HCT116 (cell line): ENCODE results near the gene POU2AF1. TPM values are rescaled to one million over a fixed set of nuclear protein-coding genes. Genes with fewer than 3 reads are reported as not detected.
"Not testable (repeated sequence)": the region's sequence is repeated elsewhere in the genome, so short reads cannot be mapped to it uniquely, and the experiment has no call there.

Experiments used
- ATAC-seq: fragments of 200-7000 bp; cut with Tn5 transposase; 2 replicates; pipeline ENCODE4 v1.9.1; 2020; ENCODE audit warnings: mild to moderate bottlenecking, moderate library complexity
- BruUV-seq: library from RNA; stranded (reverse); fragments of 400-500 nt; replicated peaks from 2 replicates; lab custom pipeline; 2021; lab: Mats Ljungman, UMichigan
- CTCF ChIA-PET: fragments of 300-600 bp; sonication (Branson Sonifier 250); formaldehyde crosslinking; loops from one replicate; lab custom pipeline; 2021; ENCODE audit warnings: antibody characterized with exemption; lab: Charles Lee
- POLR2A ChIA-PET: fragments of 300-600, 350-600 bp; sonication (Branson Sonifier 250); formaldehyde crosslinking; loops from one replicate; lab custom pipeline; 2021; ENCODE audit warnings: antibody characterized with exemption; lab: Charles Lee
- RAD21 ChIA-PET, 2 experiments: fragments of 300-600 bp; sonication (Branson Sonifier 250); formaldehyde crosslinking; loops; one replicate each; lab custom pipeline; 2023; ENCODE audit warnings: low total read pairs in 2 of 2; ENCODE audit not compliant: uncharacterized antibody in 2 of 2, unreplicated experiment in 2 of 2, low non-redundant PET in 1 of 2; lab: Charles Lee
- DNase-seq: peaks from one replicate; pipeline ENCODE4 v3.0.0-alpha.2; 2010; ENCODE audit warnings: low read depth, low spot score
- H2AFZ ChIP-seq: fragments of 200-600 bp; shearing (Covaris generic), sonication (generic); 2 replicates; pipeline ENCODE4 v1.6.1; 2017; ENCODE audit warnings: low read depth, mixed run types, mixed read lengths, antibody characterized with exemption, low read length; ENCODE audit not compliant: poor library complexity, severe bottlenecking
- H3K27ac ChIP-seq: 2 replicates; pipeline ENCODE4 v1.5.1; 2012; ENCODE audit warnings: low read depth, low read length
- H3K27me3 ChIP-seq: fragments of 200-600 bp; sonication (generic); 2 replicates; pipeline ENCODE4 v1.6.1; 2016; ENCODE audit warnings: mixed run types, low read length, mixed read lengths; ENCODE audit not compliant: insufficient read depth
- H3K36me3 ChIP-seq, 2 experiments: fragments of 200-500 bp in 1 of 2; fragments of 200-600 bp in 1 of 2; sonication (Bioruptor generic) in 1 of 2; sonication (generic) in 1 of 2; 2 replicates each; pipeline versions ENCODE4 v1.5.1 to v1.6.1; 2014 to 2016; ENCODE audit warnings: low read length in 2 of 2, inconsistent platforms in 1 of 2, mixed read lengths in 1 of 2, mixed run types in 1 of 2; ENCODE audit not compliant: insufficient read depth in 2 of 2, control insufficient read depth in 1 of 2
- H3K4me1 ChIP-seq, 2 experiments: fragments of 200-600 bp in 1 of 2; sonication (generic) in 1 of 2; 2 replicates each; pipeline versions ENCODE4 v1.5.1 to v1.6.1; 2012 to 2017; ENCODE audit warnings: low read length in 2 of 2, inconsistent platforms in 1 of 2, mild to moderate bottlenecking in 1 of 2, mixed read lengths in 1 of 2, mixed run types in 1 of 2, moderate library complexity in 1 of 2; ENCODE audit not compliant: insufficient read depth in 2 of 2, control insufficient read depth in 1 of 2
- H3K4me2 ChIP-seq: fragments of 200-600 bp; sonication (generic); 2 replicates; pipeline ENCODE4 v1.6.1; 2017; ENCODE audit warnings: mixed run types, low read length, mixed read lengths
- H3K4me3 ChIP-seq, 2 experiments: fragments of 200-600 bp in 1 of 2; sonication (generic) in 1 of 2; replicated peaks in 1 of 2; 2 replicates each; pipeline ENCODE4 v1.5.1; 2011 to 2016; ENCODE audit warnings: low read length in 2 of 2, control low read depth in 1 of 2, low read depth in 1 of 2, mild to moderate bottlenecking in 1 of 2, mixed read lengths in 1 of 2, mixed run types in 1 of 2
- H3K79me2 ChIP-seq: fragments of 200-600 bp; sonication (generic); 2 replicates; pipeline ENCODE4 v1.6.1; 2017; ENCODE audit warnings: mild to moderate bottlenecking, mixed run types, low read length, moderate library complexity, mixed read lengths; ENCODE audit not compliant: insufficient read depth
- H3K9ac ChIP-seq: fragments of 200-600 bp; sonication (generic); 2 replicates; pipeline ENCODE4 v1.6.1; 2016; ENCODE audit warnings: low read length, mixed read lengths
- H3K9me2 ChIP-seq: fragments of 200-600 bp; sonication (generic), shearing (Covaris generic); 2 replicates; pipeline ENCODE4 v1.6.1; 2017; ENCODE audit warnings: mixed run types, mild to moderate bottlenecking, moderate library complexity; ENCODE audit not compliant: insufficient read depth
- H3K9me3 ChIP-seq, 2 experiments: fragments of 200-500 bp in 1 of 2; fragments of 200-600 bp in 1 of 2; sonication (Bioruptor generic) in 1 of 2; sonication (generic) in 1 of 2; 2 replicates each; pipeline ENCODE4 v1.6.1; 2014 to 2017; ENCODE audit warnings: low read length in 2 of 2, mixed read lengths in 2 of 2, inconsistent platforms in 1 of 2, low read depth in 1 of 2, mild to moderate bottlenecking in 1 of 2, mixed run types in 1 of 2, moderate library complexity in 1 of 2; ENCODE audit not compliant: control insufficient read depth in 1 of 2, insufficient read depth in 1 of 2
- H4K20me1 ChIP-seq: fragments of 200-600 bp; sonication (generic), shearing (Covaris generic); 2 replicates; pipeline ENCODE4 v1.6.1; 2017; ENCODE audit warnings: mixed run types, mild to moderate bottlenecking, moderate library complexity; ENCODE audit not compliant: insufficient read depth
- CBX3 ChIP-seq: IDR thresholded peaks from 2 replicates; pipeline ENCODE4 v1.6.1; 2012; ENCODE audit warnings: low read depth
- EGR1 ChIP-seq: IDR thresholded peaks from 2 replicates; pipeline ENCODE4 v1.6.1; 2012; ENCODE audit warnings: low read depth
- ELF1 ChIP-seq: IDR thresholded peaks from 2 replicates; pipeline ENCODE4 v1.6.1; 2012; ENCODE audit warnings: low read depth, borderline replicate concordance
- SRF ChIP-seq: IDR thresholded peaks from 2 replicates; pipeline ENCODE4 v1.6.1; 2012; ENCODE audit warnings: low read depth
- intact Hi-C: fragments of 100-400 bp; cut with micrococcal nuclease; formaldehyde crosslinking; loops from 2 replicates; pipeline ENCODE4 v1.10.0; 2022
- total RNA-seq: library from RNA; stranded (reverse); gene quantifications from one replicate; pipeline ENCODE4 v1.2.1, GENCODE V29; 2021; ENCODE audit not compliant: unreplicated experiment
- TF ChIP-seq, protein P1 (sequence below): IDR thresholded peaks from 2 replicates; pipeline ENCODE4 v1.6.1; 2012
- TF ChIP-seq, protein P2 (sequence below): IDR thresholded peaks from 2 replicates; pipeline ENCODE4 v1.6.1; 2012

POU2AF1 gene
- total RNA-seq, 1 experiment from 2014 or later = 0.17 TPM

DNA sequence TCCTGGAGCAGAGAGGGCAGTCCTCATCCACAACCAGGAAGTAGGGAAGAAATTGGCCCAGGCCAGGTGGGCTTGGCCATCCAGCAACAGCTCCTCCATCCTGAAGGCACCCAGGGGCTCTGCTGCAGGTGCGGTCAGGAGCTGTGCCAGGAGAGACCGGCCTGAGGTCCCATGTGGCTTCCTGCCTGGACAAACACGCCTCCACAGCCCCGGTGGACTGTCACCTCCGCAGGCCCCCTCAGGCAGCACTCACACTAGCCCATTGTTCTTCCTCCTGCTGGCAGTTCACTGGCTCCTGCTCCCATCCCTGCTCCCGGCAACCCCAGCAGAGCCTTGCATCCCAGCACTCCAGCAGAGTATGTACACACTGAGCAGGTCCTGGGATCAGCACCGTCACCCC is 16.0 kb upstream of the POU2AF1 start:
- Histone ChIP-seq H3K9me2 (no peaks in the 10 kb centered on the region), H3K4me1 (no peaks in the 10 kb centered on the region), H4K20me1 (no peaks in the 10 kb centered on the region)
- RAD21 ChIA-PET = no interaction called here
- CTCF ChIA-PET = no interaction called here
- POLR2A ChIA-PET = no interaction called here
- intact Hi-C loops = no loop called here
- TF ChIP-seq, protein P1, sequence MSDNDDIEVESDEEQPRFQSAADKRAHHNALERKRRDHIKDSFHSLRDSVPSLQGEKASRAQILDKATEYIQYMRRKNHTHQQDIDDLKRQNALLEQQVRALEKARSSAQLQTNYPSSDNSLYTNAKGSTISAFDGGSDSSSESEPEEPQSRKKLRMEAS = no peak
- no peak for TF ChIP-seq SRF
- TF ChIP-seq, protein P2, sequence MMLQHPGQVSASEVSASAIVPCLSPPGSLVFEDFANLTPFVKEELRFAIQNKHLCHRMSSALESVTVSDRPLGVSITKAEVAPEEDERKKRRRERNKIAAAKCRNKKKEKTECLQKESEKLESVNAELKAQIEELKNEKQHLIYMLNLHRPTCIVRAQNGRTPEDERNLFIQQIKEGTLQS = no peak
- TF ChIP-seq CBX3 = no peak
- TF ChIP-seq EGR1 = no peak
- TF ChIP-seq ELF1 = no peak
- TF ChIP-seq, all 23 proteins: peak for 0
- H3K27ac ChIP-seq = no peak overlapping the region
- H3K79me2 ChIP-seq = no peaks in the 10 kb centered on the region
- ATAC-seq (no peak), DNase-seq (no peak)
- H2AFZ ChIP-seq = no peak overlapping the region
- no peak overlapping the region for H3K9ac ChIP-seq
- H3K9me3 ChIP-seq = no peaks in the 10 kb centered on the region
- no peaks in the 10 kb centered on the region for H3K36me3 ChIP-seq
- BruUV-seq = no TSS peak
- peaks cover 5% of the 10 kb centered on the region; the same call in 1 of the 2 replicates for H3K27me3 ChIP-seq
- H3K4me3 ChIP-seq = no peak overlapping the region
- H3K4me2 ChIP-seq = no peak overlapping the region

DNA sequence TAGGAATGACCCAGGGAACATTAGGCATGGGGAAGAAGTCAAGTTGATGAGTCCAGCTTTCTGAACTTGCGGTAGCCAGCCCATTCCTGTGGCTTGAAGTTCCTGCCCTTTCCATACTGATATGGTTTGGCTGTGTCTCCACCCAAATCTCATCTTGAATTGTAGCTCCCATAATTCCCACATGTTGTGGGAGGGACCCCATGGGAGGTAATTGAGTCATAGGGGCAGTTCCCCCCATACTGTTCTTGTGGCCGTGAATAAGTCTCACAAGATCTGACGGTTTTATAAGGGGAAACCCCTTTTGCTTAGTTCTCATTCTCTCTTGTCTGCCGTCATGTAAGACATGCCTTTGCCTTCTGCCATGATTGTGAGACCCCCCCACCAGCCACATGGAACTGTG is 15.1 kb upstream of the POU2AF1 start:
- H4K20me1 ChIP-seq, H3K9me2 ChIP-seq, CTCF ChIA-PET, BruUV-seq, RAD21 ChIA-PET, intact Hi-C loops, ATAC-seq, H3K4me1 ChIP-seq, H3K79me2 ChIP-seq, H3K9me3 ChIP-seq, H3K4me3 ChIP-seq, H3K27me3 ChIP-seq, POLR2A ChIA-PET, H2AFZ ChIP-seq, DNase-seq, H3K9ac ChIP-seq, H3K36me3 ChIP-seq, H3K27ac ChIP-seq, H3K4me2 ChIP-seq: not testable (repeated sequence)
